Panc1 (cell line): ENCODE measurements around the gene ULBP2. TPM values are rescaled to one million over a fixed set of nuclear protein-coding genes. Genes with fewer than 3 reads are reported as not detected.

Experiments
- ATAC-seq: fragments of 200-7000 bp; cut with Tn5 transposase; 2 replicates; pipeline ENCODE4 v1.9.1; 2020; ENCODE audit warnings: mild to moderate bottlenecking, moderate library complexity
- BruUV-seq: library from RNA; stranded (reverse); fragments of 400-500 nt; replicated peaks from 2 replicates; lab custom pipeline; 2021; lab: Mats Ljungman, UMichigan
- CTCF ChIA-PET: fragments of 300-600 bp; sonication (Branson Sonifier 250); formaldehyde crosslinking; loops from one replicate; lab custom pipeline; 2022; ENCODE audit warnings: antibody characterized with exemption; lab: Charles Lee
- POLR2A ChIA-PET: fragments of 300-600 bp; sonication (Branson Sonifier 250); formaldehyde crosslinking; loops from one replicate; lab custom pipeline; 2022; ENCODE audit warnings: antibody characterized with exemption; lab: Charles Lee
- DNase-seq: peaks from one replicate; pipeline ENCODE4 v3.0.0-alpha.2; 2010; ENCODE audit warnings: low read depth, low spot score
- H3K27ac ChIP-seq: 2 replicates; pipeline ENCODE4 v1.5.1; 2011; ENCODE audit warnings: mild to moderate bottlenecking, low read length, inconsistent platforms
- H3K27me3 ChIP-seq: fragments of 200-500 bp; sonication (Bioruptor generic); 2 replicates; pipeline ENCODE4 v1.6.0; 2014; ENCODE audit warnings: low read length, inconsistent platforms; ENCODE audit not compliant: control insufficient read depth, insufficient read depth
- H3K36me3 ChIP-seq: fragments of 200-500 bp; sonication (Bioruptor generic); 2 replicates; pipeline ENCODE4 v1.5.1; 2014; ENCODE audit warnings: inconsistent platforms, mild to moderate bottlenecking, low read length, moderate library complexity; ENCODE audit not compliant: control insufficient read depth, insufficient read depth
- H3K4me1 ChIP-seq: 2 replicates; pipeline ENCODE4 v1.5.1; 2011; ENCODE audit warnings: inconsistent platforms, mild to moderate bottlenecking, low read length, moderate library complexity; ENCODE audit not compliant: control insufficient read depth, insufficient read depth
- H3K4me3 ChIP-seq, 2 experiments: 2 replicates each; pipeline ENCODE4 v1.5.1; 2011 to 2012; ENCODE audit warnings: low read depth in 2 of 2, low read length in 2 of 2, mild to moderate bottlenecking in 2 of 2, inconsistent platforms in 1 of 2, moderate library complexity in 1 of 2
- H3K9me3 ChIP-seq: fragments of 200-500 bp; sonication (Bioruptor generic); 2 replicates; pipeline ENCODE4 v1.5.1; 2014; ENCODE audit warnings: low read depth, mild to moderate bottlenecking, inconsistent platforms, low read length, moderate library complexity; ENCODE audit not compliant: control insufficient read depth, insufficient read depth
- POLR2AphosphoS5 ChIP-seq: IDR thresholded peaks from 2 replicates; pipeline ENCODE4 v1.6.1; 2012; ENCODE audit warnings: mild to moderate bottlenecking, low read depth, low read length, moderate library complexity
- SIN3A ChIP-seq: IDR thresholded peaks from 2 replicates; pipeline ENCODE4 v1.6.1; 2012; ENCODE audit warnings: low read depth, mild to moderate bottlenecking, low read length, moderate library complexity, borderline replicate concordance; ENCODE audit not compliant: insufficient read depth
- TCF7L2 ChIP-seq: IDR thresholded peaks from 2 replicates; pipeline ENCODE4 v1.6.1; 2011; ENCODE audit warnings: mild to moderate bottlenecking, low read depth, low read length, inconsistent platforms
- in situ Hi-C: cut with HindIII; loops from 2 replicates; pipeline ENCODE4 v1.10.0; 2016; ENCODE audit warnings: low sequenced_read_pairs, low pct_unique_long_range_greater_than_20kb
- intact Hi-C: fragments of 100-400 bp; cut with micrococcal nuclease; formaldehyde crosslinking; loops from one replicate; pipeline ENCODE4 v1.10.0; 2022; ENCODE audit not compliant: unreplicated experiment
- total RNA-seq: library from RNA; stranded (reverse); gene quantifications from one replicate; pipeline ENCODE4 v1.2.1, GENCODE V29; 2021; ENCODE audit not compliant: unreplicated experiment
- TF ChIP-seq, protein P1 (sequence below), 2 experiments: IDR thresholded peaks; 2 replicates each; pipeline ENCODE4 v1.6.1; 2011 to 2012; ENCODE audit warnings: low read depth in 2 of 2, control low read depth in 1 of 2, low read length in 1 of 2, mild to moderate bottlenecking in 1 of 2, moderate library complexity in 1 of 2; ENCODE audit not compliant: insufficient read depth in 1 of 2
- TF ChIP-seq, protein P2 (sequence below): fragments of 450-650 bp; IDR thresholded peaks from 2 replicates; pipeline ENCODE4 v1.5.1; 2017; ENCODE audit warnings: mild to moderate bottlenecking

ULBP2 gene
- total RNA-seq, 1 experiment from 2014 or later: 0.69 TPM

DNA sequence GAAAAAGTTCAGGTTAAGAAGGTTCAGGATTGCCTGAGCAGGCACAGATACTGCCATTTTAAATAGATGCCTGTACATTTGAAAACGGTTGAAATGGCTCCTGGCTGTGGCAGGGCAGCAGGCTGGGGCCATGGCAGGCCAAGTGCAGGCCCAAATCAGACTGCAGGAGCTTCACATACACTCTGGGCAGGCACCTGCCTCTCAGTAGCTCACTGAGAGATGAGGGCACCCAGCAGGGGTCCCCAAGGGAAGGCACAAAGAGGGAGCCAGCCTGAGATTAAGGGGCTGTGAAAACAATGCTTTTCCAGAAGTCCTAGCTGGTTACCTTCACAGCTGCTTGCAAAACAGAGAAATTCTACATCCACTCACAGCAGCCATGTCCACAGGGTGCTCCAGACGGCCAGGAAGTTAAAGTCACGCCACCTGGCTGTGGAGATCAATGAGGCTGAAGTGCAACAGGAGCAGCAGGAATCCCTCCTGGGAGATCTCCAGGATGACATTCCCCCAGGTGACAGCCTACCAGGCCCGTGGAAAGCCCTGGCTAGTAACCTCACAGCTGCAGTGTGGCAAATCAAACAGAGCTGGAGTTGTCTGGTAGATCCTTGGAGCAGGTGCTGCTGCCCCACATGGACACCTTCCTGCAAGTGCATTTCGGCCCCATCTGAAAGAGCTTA lies 37.7 kb upstream of the ULBP2 start:
- Histone ChIP-seq H3K9me3 (peaks cover 6% of the 10 kb centered on the region; the same call in 1 of the 2 replicates), H3K4me3 (no peak overlapping the region), H3K27ac (no peak overlapping the region), H3K4me1 (no peaks in the 10 kb centered on the region), H3K27me3 (no peaks in the 10 kb centered on the region), H3K36me3 (no peaks in the 10 kb centered on the region)
- in situ Hi-C loops (no loop called here), intact Hi-C loops (no loop called here)
- TF ChIP-seq TCF7L2 (no peak), SIN3A (no peak), POLR2AphosphoS5 (no peak)
- TF ChIP-seq, protein P1, sequence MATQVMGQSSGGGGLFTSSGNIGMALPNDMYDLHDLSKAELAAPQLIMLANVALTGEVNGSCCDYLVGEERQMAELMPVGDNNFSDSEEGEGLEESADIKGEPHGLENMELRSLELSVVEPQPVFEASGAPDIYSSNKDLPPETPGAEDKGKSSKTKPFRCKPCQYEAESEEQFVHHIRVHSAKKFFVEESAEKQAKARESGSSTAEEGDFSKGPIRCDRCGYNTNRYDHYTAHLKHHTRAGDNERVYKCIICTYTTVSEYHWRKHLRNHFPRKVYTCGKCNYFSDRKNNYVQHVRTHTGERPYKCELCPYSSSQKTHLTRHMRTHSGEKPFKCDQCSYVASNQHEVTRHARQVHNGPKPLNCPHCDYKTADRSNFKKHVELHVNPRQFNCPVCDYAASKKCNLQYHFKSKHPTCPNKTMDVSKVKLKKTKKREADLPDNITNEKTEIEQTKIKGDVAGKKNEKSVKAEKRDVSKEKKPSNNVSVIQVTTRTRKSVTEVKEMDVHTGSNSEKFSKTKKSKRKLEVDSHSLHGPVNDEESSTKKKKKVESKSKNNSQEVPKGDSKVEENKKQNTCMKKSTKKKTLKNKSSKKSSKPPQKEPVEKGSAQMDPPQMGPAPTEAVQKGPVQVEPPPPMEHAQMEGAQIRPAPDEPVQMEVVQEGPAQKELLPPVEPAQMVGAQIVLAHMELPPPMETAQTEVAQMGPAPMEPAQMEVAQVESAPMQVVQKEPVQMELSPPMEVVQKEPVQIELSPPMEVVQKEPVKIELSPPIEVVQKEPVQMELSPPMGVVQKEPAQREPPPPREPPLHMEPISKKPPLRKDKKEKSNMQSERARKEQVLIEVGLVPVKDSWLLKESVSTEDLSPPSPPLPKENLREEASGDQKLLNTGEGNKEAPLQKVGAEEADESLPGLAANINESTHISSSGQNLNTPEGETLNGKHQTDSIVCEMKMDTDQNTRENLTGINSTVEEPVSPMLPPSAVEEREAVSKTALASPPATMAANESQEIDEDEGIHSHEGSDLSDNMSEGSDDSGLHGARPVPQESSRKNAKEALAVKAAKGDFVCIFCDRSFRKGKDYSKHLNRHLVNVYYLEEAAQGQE (IDR thresholded peaks at IDR 0.05; ENCODE audit: insufficient read depth in 1 of 2, low read depth in 2 of 2, low read length in 1 of 2): no peak
- TF ChIP-seq, protein P2, sequence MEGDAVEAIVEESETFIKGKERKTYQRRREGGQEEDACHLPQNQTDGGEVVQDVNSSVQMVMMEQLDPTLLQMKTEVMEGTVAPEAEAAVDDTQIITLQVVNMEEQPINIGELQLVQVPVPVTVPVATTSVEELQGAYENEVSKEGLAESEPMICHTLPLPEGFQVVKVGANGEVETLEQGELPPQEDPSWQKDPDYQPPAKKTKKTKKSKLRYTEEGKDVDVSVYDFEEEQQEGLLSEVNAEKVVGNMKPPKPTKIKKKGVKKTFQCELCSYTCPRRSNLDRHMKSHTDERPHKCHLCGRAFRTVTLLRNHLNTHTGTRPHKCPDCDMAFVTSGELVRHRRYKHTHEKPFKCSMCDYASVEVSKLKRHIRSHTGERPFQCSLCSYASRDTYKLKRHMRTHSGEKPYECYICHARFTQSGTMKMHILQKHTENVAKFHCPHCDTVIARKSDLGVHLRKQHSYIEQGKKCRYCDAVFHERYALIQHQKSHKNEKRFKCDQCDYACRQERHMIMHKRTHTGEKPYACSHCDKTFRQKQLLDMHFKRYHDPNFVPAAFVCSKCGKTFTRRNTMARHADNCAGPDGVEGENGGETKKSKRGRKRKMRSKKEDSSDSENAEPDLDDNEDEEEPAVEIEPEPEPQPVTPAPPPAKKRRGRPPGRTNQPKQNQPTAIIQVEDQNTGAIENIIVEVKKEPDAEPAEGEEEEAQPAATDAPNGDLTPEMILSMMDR: no peak
- POLR2A ChIA-PET: no interaction called here
- 0 out of 2 replicates have a peak, but pooled peaks have one; percentile 17 for ATAC-seq
- BruUV-seq: no TSS peak
- DNase-seq: no peak
- CTCF ChIA-PET: interaction anchor here (1.2 kb wide), 1 partner anchor 61 kb away, joined by 3 read pairs; no protein-coding TSS in a partner anchor

DNA sequence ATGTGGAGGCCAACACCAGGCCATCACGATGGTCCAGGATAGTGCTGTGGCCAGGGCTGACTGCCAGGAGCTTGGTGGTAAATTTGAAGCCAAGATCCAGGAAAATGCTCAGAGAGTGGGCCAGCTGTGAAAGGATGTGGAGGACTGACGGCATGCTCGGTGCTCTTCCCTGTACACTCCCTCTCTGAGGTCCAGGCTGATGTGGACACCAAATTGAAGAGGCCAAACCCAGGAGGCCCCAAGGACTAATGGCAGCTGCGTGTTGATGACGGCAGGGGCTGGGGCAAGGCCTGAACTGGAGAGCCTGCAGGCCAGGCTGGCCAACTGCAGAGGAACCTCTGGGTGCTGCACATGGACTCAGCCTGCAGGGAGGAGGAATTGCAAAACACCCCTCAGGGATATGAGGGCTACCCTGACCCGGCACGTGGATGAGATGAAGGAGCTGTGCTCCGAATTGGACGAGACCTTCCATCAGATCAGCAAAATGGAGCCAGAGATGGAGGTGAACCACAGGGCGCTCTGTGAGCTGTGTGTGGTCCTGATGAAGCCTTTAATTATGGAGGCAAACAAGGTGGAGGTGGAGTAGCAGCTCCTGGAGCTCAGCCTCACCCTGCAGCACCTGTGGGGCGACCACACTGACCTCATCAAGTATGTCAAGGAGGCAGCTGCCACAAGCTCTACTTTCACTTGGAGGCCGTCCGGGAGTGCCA lies 37.0 kb upstream of the ULBP2 start:
- DNase-seq: no peak
- intact Hi-C loops: no loop called here
- H3K36me3 ChIP-seq: no peaks in the 10 kb centered on the region
- no peaks in the 10 kb centered on the region for H3K4me1 ChIP-seq
- in situ Hi-C loops: no loop called here
- ChIA-PET POLR2A (no interaction called here), CTCF (interaction anchor here (1.2 kb wide), 1 partner anchor 61 kb away, joined by 3 read pairs; no protein-coding TSS in a partner anchor)
- H3K4me3 ChIP-seq: no peak overlapping the region
- H3K27ac ChIP-seq: no peak overlapping the region
- no TSS peak for BruUV-seq
- no peaks in the 10 kb centered on the region for H3K27me3 ChIP-seq
- 0 out of 2 replicates have a peak, but pooled peaks have one; percentile 22 for ATAC-seq
- TF ChIP-seq, protein P1 (IDR thresholded peaks at IDR 0.05; ENCODE audit: insufficient read depth in 1 of 2, low read depth in 2 of 2, low read length in 1 of 2): no peak
- TF ChIP-seq, protein P2: no peak
- TF ChIP-seq TCF7L2: no peak
- no peak for TF ChIP-seq POLR2AphosphoS5
- no peak for TF ChIP-seq SIN3A
- H3K9me3 ChIP-seq: peaks cover 6% of the 10 kb centered on the region; the same call in 1 of the 2 replicates
